ENCODE measurements around the gene RCSD1. TPM values are rescaled to one million over a fixed set of nuclear protein-coding genes. Genes with fewer than 3 reads are reported as not detected.

RCSD1 gene
- total and polyA plus RNA-seq, 10 of the 15 experiments (the other 5 are each of a cell fraction or from before 2014, with no cell fraction given) = 11.4 to 78.3 (median 71.6) TPM

GRCh38 chr1:167707942-167708341 is 77.9 kb downstream of the RCSD1 start (continued):
- TF ChIP-seq ZBTB33 (IDR thresholded peaks at IDR 0.05) = no peak
- TF ChIP-seq, protein P1, sequence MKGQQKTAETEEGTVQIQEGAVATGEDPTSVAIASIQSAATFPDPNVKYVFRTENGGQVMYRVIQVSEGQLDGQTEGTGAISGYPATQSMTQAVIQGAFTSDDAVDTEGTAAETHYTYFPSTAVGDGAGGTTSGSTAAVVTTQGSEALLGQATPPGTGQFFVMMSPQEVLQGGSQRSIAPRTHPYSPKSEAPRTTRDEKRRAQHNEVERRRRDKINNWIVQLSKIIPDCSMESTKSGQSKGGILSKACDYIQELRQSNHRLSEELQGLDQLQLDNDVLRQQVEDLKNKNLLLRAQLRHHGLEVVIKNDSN (IDR thresholded peaks at IDR 0.05; ENCODE audit: borderline replicate concordance, extremely low read length, insufficient read depth, low read depth, low read length) = no peak
- TF ChIP-seq JUND (IDR thresholded peaks at IDR 0.05; ENCODE audit: low read depth, low read length) = no peak
- TF ChIP-seq USF2 (IDR thresholded peaks at IDR 0.05; ENCODE audit: borderline replicate concordance, low read depth, low read length) = no peak
- no peak for TF ChIP-seq STAT3 (IDR thresholded peaks at IDR 0.05; ENCODE audit: low read depth, low read length)
- TF ChIP-seq YY1 (IDR thresholded peaks at IDR 0.05; ENCODE audit: low read depth, low read length) = no peak

DNA sequence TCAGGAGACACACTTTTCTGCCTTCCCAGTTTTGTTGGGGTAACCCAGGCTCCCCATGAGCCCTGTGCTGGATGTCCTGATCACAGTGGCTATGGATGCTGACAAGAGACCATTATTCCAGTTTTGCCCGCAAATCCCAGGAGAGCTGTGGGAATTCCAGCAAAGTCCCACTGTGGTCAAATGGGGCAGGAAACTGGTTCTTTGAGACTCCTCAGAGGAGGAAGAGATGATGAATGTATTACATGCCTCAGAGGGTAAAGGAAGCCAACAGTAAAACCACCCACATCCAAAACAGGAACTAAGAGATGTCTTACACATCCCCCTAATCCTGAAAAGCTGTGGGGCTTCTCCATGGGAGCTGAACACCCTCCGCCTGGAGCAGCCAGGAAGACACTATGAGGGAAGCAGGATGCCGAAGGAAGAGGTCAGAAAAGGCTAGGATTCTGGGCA is 78.9 kb downstream of the RCSD1 start:
- WGBS (ENCODE audit: insufficient coverage, insufficient replicate concordance, low lambda C conversion rate, missing lambda C conversion rate) = 3% methylated on average over 3 of the region's 3 CpGs
- DNase-seq (ENCODE audit: low read depth, low spot score) (peak; percentile 63), ATAC-seq (peak; percentile 66), FAIRE-seq (peak; percentile 89)
- SMC1A ChIA-PET (ENCODE audit: uncharacterized antibody, unreplicated experiment) = interaction anchor here (0.6 to 5.6 kb wide), 9 partner anchors 15 to 168 kb away, joined by 3 to 31 read pairs (median 5); partner anchors contain the start of gene CREG1
- POLR2A ChIA-PET = interaction anchor here (0.7 to 1.4 kb wide), 2 partner anchors 11 to 44 kb away, joined by 3 read pairs; no protein-coding TSS in a partner anchor
- H3K27ac ChIP-seq (ENCODE audit: control insufficient read depth, insufficient read depth) = peak overlapping the region; percentile 76
- H3K4me3 ChIP-seq = no peak overlapping the region; the same call in 1 of the 2 replicates
- no peaks in the 10 kb centered on the region for H3K79me2 ChIP-seq (ENCODE audit: control insufficient read depth, insufficient read depth, low read length)
- no peak overlapping the region for H3K9ac ChIP-seq (ENCODE audit: control insufficient read depth, insufficient read depth, low read length)
- peaks cover 53% of the 10 kb centered on the region for H3K4me1 ChIP-seq (ENCODE audit: control insufficient read depth, insufficient read depth, low read length)
- no peaks in the 10 kb centered on the region for H3K9me3 ChIP-seq (replicated peaks; ENCODE audit: control insufficient read depth, insufficient read depth, low read length)
- peaks cover 0 to 13% of the 10 kb centered on the region in 2 experiments; a peak in 3 of 4 replicates for H3K36me3 ChIP-seq (ENCODE audit: control insufficient read depth in 2 of 2, insufficient read depth in 2 of 2, low read length in 1 of 2)
- CTCF ChIA-PET = interaction anchor here (0.8 to 4.8 kb wide), 9 partner anchors 21 to 375 kb away, joined by 3 to 28 read pairs (median 4); no protein-coding TSS in a partner anchor
- RAD21 ChIA-PET (ENCODE audit: unreplicated experiment) = interaction anchor here (0.8 to 3.6 kb wide), 3 partner anchors 21 to 43 kb away, joined by 3 to 18 read pairs (median 4); no protein-coding TSS in a partner anchor
- H2AFZ ChIP-seq (ENCODE audit: control insufficient read depth, low read depth, low read length) = no peak overlapping the region
- no peaks in the 10 kb centered on the region for H3K27me3 ChIP-seq (replicated peaks in 1 of 2; ENCODE audit: control insufficient read depth in 2 of 2, insufficient read depth in 2 of 2, low read length in 1 of 2)
- H4K20me1 ChIP-seq (ENCODE audit: control insufficient read depth, insufficient read depth) = no peaks in the 10 kb centered on the region
- intact Hi-C loops (cut with micrococcal nuclease; ENCODE audit: unreplicated experiment) (no loop called here), in situ Hi-C loops (cut with MboI) (no loop called here)
- BruUV-seq (replicated peaks) = no TSS peak
- H3K4me2 ChIP-seq (ENCODE audit: control insufficient read depth, insufficient read depth) = peak overlapping the region; percentile 89
- TF ChIP-seq JUND (IDR thresholded peaks at IDR 0.05; ENCODE audit: low read depth, low read length) = no peak
- peak; percentile 74 for TF ChIP-seq CBFB (IDR thresholded peaks at IDR 0.05; ENCODE audit: low read depth)
- TF ChIP-seq RELA (IDR thresholded peaks at IDR 0.05; ENCODE audit: borderline replicate concordance, partially characterized antibody) = no peak
- TF ChIP-seq, protein P2, sequence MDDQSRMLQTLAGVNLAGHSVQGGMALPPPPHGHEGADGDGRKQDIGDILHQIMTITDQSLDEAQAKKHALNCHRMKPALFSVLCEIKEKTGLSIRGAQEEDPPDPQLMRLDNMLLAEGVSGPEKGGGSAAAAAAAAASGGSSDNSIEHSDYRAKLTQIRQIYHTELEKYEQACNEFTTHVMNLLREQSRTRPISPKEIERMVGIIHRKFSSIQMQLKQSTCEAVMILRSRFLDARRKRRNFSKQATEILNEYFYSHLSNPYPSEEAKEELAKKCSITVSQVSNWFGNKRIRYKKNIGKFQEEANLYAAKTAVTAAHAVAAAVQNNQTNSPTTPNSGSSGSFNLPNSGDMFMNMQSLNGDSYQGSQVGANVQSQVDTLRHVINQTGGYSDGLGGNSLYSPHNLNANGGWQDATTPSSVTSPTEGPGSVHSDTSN (IDR thresholded peaks at IDR 0.05; ENCODE audit: insufficient replicate concordance, low read depth, low read length) = no peak
- peak; percentile 47; the same call in 1 of the 2 replicates for TF ChIP-seq GATAD2B (conservative IDR thresholded peaks at IDR 0.05; ENCODE audit: low read depth)
- TF ChIP-seq SIX5 (IDR thresholded peaks at IDR 0.05; ENCODE audit: low read depth, low read length, severe bottlenecking) = no peak
- TF ChIP-seq DPF2 (IDR thresholded peaks at IDR 0.05) = peak; percentile 72; the same call in 1 of the 2 replicates
- no peak for TF ChIP-seq KLF5 (IDR thresholded peaks at IDR 0.05; ENCODE audit: partially characterized antibody)
- no peak for TF ChIP-seq SRF (IDR thresholded peaks at IDR 0.05; ENCODE audit: low read depth in 2 of 2, low read length in 2 of 2)
- TF ChIP-seq CREM (IDR thresholded peaks at IDR 0.05; ENCODE audit: low read depth) = no peak
- peak; percentile 92 for TF ChIP-seq EED (IDR thresholded peaks at IDR 0.05; ENCODE audit: low read depth)
- no peak for TF ChIP-seq HDAC2 (IDR thresholded peaks at IDR 0.05)
- peak; percentile 89 for TF ChIP-seq MEF2B (IDR thresholded peaks at IDR 0.05; ENCODE audit: partially characterized antibody, poor library complexity, severe bottlenecking)

Data from GM12878 (cell line).